Suppressor macrophage (primary cell): ENCODE results near the gene DNAI2.

Experiments
- DNase-seq, 4 experiments: peaks; one replicate each; pipeline ENCODE4 v3.0.0-alpha.2; 2020 to 2022
- total RNA-seq, 17 experiments: gene quantifications; one replicate each; lab custom pipeline; 2026; ENCODE audit warnings: mixed read lengths in 6 of 17, inconsistent platforms in 3 of 17; lab: John Stamatoyannopoulos, UW

DNAI2 gene
- 0 to 1.2 (median 0) reads per million in 17 experiments for total RNA-seq

GRCh38 chr17:74274060-74274708, at the start of gene DNAI2:
Gene DNAI2, plus strand, starts transcription at chr17:74274234. Its CDS starts 7,584 bp downstream, at chr17:74281818.
- DNase-seq, result peak in 3 of 4 experiments; percentile 24 to 49 (median 36)

GRCh38 chr17:74224959-74225725, 48.9 kb upstream of the DNAI2 start:
- no peak for DNase-seq

- peak; percentile 37 to 71 (median 52) for DNase-seq
Observed at GRCh38 chr17:74226252-74226651, 47.8 kb upstream of the DNAI2 start.

GRCh38 chr17:74227271-74228080, 46.6 kb upstream of the DNAI2 start:
- no peak for DNase-seq

- DNase-seq, result no peak
Observed at GRCh38 chr17:74228306-74228978, 45.6 kb upstream of the DNAI2 start.

GRCh38 chr17:74230896-74231295, 43.1 kb upstream of the DNAI2 start:
- DNase-seq, result no peak

- DNase-seq, result peak in 3 of 4 experiments; percentile 28 to 62 (median 41)
Observed at GRCh38 chr17:74231928-74232907, 41.8 kb upstream of the DNAI2 start.

- DNase-seq, result no peak
Observed at GRCh38 chr17:74233937-74234336, 40.1 kb upstream of the DNAI2 start.

GRCh38 chr17:74234486-74234885, 39.5 kb upstream of the DNAI2 start:
- DNase-seq, result peak in 3 of 4 experiments; percentile 16 to 74 (median 68)

GRCh38 chr17:74235040-74235581, 38.9 kb upstream of the DNAI2 start:
- peak; percentile 61 to 81 (median 70) for DNase-seq

GRCh38 chr17:74235911-74236371, 38.1 kb upstream of the DNAI2 start:
- DNase-seq, result no peak

- no peak for DNase-seq
Observed at GRCh38 chr17:74237321-74237720, 36.7 kb upstream of the DNAI2 start.

GRCh38 chr17:74239172-74239571, 34.9 kb upstream of the DNAI2 start:
- peak; percentile 93 to 97 (median 94) for DNase-seq

- DNase-seq, result peak in 2 of 4 experiments; percentile 14 to 23
Observed at GRCh38 chr17:74240618-74241205, 33.3 kb upstream of the DNAI2 start.

GRCh38 chr17:74241431-74241830, 32.6 kb upstream of the DNAI2 start:
- DNase-seq, result peak; percentile 90 to 97 (median 94)

- DNase-seq, result peak in 1 of 4 experiments; percentile 24
Observed at GRCh38 chr17:74241847-74242246, 32.2 kb upstream of the DNAI2 start.

- DNase-seq, result no peak
Observed at GRCh38 chr17:74243013-74243755, 30.9 kb upstream of the DNAI2 start.

- DNase-seq, result no peak
Observed at GRCh38 chr17:74244128-74244527, 29.9 kb upstream of the DNAI2 start.

GRCh38 chr17:74244548-74244947, 29.5 kb upstream of the DNAI2 start:
- DNase-seq, result no peak
